Stimulated activated CD8-positive, alpha-beta memory T cell treated with anti-CD3 and anti-CD28 coated beads, Interleukin-15, amount 100 ng/mL, for 24 hours (primary cell): ENCODE results near the gene MRAS.
A peak's percentile ranks its signal among the peaks of the same experiment; 100 is the strongest.
"Not testable (repeated sequence)": the region's sequence is repeated elsewhere in the genome, so short reads cannot be mapped to it uniquely, and the experiment has no call there.

ENCODE experiments used
- DNase-seq: peaks from one replicate; pipeline ENCODE4 v3.0.0-alpha.2; 2020; ENCODE audit warnings: low read depth

Gene MRAS

DNA sequence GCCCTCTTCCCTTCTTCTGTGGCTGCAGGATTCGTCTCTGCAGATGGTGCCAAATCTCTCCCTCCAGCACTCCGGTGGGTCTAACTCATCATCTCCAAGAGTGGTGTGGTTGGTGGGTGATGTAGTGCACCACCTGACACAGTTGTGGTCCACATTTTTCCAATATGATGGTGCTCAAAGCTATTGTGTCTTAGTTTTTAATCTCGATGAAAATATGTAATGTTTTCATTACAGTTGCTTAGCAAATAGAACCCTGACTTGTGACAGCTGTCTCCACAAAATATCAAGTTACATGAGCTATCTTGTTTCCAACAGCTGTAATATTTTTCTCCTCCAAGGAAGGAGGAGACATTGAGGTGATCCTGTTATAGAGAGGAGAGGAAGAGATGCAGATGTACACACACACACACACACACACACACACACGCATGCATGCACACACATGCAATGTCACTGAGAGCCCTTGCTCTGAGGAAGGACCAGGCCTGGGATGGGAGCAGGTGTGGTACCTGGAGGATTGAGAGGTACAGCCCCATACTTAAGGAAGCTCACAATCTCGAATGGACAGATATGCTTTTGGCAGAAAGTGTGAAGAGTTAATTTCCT lies 70.3 kb downstream of the MRAS start:
- DNase-seq, result no peak

DNA sequence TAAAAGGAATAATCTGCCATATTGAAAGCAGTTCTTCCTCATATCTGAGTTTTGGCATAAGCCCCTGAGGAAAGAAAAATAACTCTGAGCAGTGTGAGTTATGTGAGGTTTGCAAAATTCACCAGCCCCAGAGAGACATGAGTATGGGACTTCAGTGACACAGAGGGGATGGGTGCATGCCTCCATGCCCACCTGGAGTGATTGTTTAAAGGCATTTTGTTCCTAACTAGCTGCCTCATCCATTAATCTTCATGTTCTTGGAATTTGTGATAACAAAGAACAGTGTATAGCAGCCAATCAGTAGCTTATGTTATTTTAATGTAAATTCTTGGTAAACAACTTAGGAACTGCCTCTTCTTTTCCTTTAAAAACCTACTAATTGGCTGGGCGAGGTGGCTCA lies 74.9 kb downstream of the MRAS start:
- DNase-seq, result no peak

DNA sequence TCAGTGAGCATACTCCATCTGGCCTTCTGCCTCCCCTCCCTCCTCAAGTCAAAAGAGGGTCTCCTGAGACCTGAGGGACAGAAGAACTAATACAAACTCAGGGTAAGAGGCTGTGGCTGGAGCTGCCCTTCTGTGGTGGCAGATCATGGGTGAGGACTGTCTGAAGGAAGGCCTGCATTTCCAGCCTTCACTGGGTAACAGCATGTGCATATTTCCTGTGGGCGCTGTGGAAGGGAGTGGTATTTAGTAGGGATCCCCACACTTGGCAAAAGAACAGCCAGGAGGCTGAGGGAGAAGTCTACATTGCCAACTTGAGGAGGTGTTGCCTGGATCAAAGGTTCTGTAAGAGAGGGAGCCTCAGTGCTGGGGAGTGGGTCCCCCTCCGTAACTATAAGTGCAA lies 75.9 kb downstream of the MRAS start:
- no peak for DNase-seq

DNA sequence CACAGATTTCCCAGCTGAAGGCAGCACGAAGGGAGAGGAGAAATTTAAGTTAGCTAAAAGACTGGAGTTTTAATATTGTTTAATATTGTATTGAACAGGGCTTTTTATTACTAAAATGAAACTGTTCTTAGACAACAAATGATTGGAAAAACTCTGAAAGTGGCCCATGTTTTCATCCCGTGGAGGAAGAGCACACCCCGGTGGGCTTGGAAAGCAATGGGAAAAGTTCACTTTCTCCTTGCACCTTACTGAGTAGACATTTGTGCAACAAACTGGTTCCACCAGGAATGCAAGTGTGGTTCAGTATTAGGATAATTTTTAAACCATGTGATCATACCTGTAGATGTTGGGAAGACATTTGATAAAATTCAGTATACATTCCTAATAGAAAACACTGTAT lies 77.8 kb downstream of the MRAS start:
- no peak for DNase-seq

DNA sequence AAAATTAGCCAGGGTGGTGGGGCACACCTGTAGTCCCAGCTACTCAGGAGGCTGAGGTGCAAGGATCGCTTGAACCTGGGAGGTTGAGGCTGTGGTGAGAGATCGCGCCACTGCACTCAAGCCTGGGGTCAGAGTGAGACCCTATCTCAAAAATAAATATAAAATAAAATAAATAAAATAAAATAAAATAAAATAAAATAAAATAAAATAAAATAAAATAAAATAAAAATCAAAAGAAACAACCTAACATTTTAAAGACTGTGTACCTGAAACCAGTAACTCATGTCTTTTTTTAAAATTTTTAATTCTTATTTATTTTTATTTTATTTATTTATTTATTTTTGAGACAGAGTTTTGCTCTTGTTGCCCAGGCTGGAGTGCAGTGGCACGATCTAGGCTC lies 78.4 kb downstream of the MRAS start:
- not testable (repeated sequence) for DNase-seq

DNA sequence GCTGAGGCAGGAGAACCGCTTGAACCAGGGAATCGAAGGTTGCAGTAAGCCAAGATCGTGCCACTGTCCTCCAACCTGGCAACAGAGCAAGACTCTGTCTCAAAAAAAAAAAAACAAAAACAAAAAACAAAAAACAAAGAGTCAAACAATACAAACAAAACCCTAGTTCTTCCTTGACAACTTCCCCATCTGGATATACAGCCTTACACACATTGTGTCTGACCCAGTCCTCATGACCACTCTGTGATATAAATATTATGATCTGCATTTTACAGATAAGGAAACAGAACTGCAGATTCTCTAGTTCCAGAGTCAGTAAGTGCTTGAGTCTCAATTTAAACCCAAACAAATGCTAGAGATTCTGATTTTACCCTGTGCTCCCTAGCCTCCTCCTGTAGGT lies 81.3 kb downstream of the MRAS start:
- no peak for DNase-seq

DNA sequence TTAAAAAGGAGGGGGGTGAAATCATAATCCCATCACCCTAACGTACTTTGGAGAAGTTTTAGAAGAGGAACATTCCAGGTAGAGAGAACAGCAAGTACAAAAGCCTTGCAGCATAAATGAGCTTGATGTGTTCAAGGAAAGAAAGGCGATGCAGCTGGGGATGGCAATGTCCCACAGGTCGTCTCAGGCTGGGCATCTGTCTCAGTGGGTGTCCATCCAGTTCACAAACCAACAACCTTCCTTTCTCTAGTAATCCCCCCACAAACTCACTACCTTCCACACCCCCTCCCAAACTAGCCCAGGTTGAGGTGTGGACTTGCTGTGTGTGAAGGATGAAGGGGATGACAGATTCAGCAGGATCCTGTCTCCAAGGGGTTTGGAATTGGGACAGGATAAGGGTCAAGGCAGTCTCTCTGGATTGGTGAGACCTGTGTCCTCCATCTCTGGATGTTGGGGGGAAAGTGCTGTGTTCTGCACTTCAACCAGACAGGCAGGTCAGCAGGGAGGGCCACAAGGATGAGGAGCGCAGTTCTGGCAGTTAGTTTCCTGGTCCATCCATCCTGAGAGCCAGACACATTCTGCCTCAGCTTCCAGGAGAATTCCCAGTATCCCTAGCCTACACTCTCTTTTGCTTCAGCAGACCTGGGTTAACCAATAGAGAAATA lies 84.3 kb downstream of the MRAS start:
- DNase-seq, result no peak

DNA sequence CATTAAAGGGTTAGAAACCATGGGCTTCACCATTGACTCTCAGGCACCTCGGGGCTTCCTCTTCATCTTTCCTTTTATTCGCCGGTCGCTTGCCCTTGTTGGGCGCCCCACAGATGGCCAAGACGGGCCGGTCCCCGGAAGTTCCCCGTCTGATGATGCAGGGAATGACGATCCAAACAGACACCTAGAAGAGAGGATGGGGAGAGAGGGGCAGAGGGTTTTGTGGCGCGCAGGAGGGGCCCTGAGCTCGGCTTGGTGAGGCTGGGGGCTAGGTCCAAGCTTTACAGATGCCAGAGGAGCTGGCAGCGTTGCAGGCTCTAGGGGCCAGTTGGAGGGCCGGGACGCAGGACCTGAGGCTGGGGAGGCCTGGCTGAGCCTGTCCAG lies 85.5 kb downstream of the MRAS start:
- no peak for DNase-seq

DNA sequence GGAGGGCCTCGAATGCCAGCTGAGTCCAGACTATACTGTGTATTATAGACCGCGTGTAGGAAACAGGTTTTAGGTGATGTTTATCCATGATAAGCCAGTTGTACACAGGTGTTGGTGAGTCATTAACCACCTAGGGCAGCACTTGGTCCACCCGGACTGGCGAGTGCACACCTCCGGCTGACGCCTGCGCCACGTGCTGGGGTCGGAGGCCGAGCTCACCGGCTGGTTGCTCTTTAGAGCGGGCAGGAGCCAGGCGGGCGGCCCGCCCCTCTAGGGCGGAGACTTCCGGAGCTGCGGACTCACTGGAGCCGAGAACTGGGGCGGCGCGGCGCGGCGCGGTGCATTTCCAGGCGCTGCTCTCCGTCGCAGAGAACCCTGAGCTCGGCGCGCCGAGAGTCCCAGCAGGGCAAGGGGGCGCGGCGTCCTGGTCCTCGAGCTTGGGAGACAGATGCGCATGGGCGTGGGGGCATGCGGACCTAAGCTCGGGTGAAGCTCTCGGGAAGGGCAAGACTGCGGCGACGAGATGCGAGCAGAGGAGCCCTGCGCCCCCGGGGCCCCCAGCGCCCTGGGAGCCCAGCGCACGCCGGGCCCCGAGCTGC lies 86.0 kb downstream of the MRAS start, which contains the start of gene ESYT3:
Gene ESYT3, plus strand, starts transcription at position 341 of the 599 bp plus-strand sequence. Its CDS starts 183 bp downstream, at position 524.
- DNase-seq, result peak; percentile 33

DNA sequence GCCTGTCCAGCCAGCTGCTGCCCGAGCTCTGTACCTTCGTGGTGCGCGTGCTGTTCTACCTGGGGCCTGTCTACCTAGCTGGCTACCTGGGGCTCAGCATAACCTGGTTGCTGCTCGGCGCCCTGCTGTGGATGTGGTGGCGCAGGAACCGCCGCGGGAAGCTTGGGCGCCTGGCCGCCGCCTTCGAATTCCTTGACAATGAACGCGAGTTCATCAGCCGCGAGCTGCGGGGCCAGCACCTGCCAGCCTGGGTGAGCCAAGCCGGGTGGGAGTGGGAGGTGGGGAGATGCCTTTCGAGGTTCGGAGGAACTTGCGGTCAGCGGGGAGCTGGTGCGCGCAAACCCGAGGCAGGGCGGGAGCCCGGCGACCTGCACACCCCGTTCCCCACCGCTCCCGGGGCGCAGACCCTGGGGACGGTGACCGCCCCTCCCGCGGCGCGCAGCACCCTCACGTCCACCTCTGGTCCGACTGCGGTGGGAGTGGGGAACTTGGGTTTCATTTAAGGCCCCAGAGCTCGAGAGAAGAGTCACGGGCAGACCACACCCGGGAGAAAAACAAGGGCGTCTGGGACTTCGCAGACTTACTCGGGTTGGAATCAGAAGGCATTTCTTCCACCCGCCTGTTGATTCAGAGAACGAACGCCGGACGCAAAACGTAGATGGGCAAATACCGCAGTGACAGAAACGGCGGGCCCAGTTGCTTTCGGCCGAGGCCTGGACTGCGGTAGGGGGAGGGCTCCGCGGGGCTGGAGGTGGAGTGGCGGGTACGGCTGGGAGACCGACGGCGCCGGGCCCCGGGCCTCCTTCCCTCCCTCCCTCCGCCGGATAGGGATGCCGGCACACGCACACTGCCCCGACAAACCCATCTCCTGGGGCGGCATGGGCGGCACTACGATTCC lies 86.7 kb downstream of the MRAS start:
- DNase-seq, result no peak

DNA sequence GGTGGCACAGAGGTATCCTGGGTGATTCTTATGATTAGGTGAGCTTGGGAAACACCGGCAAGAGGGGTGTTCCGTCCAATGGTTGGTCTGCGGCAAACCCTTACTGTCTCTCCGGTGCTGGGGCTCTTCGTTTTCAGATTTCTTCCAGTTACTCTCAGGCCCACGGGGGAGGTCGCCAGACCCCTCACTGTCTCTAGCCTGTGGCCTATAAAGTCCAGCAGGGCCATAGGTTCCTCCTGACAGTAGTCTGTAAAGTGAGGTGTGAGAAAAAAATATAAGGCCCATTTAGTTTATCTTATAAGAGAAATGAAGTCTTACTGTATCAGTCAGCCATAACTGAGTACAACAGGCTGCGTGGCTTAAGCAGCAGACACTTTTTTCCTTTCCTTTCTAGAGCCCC lies 87.5 kb downstream of the MRAS start:
- DNase-seq, result no peak

DNA sequence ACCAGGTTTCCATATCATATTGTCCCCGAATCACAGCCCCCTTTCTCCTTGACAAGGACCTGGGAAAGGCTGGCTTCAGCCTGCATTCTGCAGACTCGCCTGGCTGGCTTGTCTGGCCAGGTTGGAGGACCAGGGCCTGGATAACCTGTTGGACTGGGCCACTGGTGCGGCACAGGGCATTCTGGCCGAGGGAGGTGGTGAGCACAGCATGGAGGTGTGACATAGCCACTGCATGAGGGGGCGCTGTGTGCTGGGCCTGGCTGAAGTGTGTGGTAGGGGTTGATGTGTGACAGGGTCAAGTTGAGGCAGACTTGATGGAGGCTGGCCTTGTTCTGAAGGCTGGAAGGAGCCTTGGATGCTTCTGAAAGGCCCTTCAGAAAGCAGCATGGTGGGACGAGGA lies 88.9 kb downstream of the MRAS start:
- DNase-seq, result no peak

DNA sequence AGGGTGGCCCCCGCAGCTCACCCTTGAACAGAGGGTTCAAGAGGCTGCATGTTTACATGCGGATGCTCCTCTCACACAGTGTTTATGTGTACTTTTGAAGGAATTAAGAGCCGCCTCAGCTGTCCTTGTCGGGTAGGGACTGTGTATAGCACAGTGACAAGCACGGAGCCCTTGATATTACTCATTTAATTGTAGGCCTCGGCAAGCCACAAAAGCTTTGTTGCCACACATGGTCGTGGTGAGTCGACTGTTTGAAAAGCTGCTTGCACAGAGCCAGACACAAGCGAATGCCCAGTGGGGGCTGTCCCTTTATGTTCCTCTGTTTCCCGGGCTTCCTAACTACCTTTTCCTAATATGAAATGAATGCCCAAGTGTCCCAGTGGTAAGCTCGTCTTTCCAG lies 90.5 kb downstream of the MRAS start:
- DNase-seq, result no peak

DNA sequence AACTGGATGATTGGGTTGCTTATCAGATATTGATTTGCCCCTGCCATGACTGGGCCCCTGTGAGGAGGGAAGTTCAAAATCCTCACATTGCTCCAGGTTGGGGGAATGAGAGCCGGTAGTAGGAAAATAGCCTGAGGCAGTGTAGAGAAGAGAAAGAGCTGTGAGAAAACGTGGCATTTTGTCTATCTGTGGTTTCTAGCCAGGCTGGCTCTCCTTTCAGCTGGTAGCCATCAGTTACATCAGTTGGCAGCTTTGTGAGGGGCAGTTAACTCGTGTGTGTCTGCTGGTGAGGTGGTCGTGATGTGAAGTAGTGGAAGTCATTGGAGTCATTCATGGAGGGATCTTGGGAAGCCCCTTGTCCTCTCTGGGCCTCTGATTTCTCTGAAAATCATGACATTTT lies 91.3 kb downstream of the MRAS start:
- no peak for DNase-seq

DNA sequence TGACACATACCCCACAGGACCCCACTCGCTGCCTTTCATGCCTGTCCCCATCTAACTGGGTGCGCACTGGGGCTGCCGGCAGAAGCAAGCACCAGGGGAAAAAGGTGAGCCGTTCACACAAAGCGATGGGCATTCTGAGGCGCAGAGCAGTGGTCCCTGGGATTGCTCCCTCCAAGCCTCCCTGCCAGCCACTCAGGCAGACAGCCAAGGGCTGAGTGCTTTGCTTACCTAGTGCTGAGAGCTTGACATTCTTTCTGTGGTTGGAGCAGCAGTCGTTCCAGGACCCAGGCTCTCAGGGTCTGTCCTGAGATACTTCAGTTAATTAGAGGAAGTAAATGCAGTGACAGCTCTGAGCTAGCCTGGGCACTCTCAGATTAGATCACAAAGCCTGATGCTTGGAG lies 91.7 kb downstream of the MRAS start:
- no peak for DNase-seq

DNA sequence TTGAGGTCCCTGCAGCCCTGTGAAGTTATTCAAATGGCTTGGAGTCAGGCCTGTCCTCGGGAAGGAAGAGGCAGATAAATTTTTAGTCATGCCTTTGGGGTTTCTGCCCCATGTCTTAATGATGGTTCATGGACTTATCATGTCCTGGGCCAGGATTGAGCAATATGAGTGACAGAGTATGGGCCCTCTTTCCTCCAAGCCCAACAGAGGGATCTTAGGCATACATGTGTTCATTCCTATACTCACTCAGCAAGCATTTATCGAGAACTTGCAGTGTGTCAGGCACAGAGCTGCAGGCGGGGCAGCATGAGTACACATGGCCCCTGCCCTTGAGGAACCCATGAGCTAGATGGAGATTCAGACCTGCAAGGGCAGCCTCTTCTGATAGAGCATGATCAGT lies 92.2 kb downstream of the MRAS start:
- DNase-seq, result no peak

DNA sequence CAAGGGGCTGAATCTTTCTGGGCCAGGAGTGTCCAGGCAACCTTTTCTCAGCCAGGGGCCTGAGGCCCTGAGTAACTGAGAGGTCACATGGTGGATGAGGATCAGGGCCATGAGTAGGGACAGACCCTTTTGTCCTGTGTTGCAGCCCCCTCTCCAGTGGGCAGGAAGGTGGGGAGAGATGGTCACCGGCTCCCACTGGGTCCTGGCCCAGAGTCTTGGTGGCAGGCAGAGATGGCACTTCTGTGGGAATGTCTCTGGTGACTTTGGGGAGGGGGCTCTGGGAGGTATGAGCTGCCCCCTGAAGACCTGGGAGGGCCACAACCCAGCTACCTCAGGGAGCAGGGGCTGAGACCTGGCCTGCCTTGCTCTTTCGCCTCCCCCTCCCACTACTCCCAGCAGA lies 92.9 kb downstream of the MRAS start:
- DNase-seq, result no peak

DNA sequence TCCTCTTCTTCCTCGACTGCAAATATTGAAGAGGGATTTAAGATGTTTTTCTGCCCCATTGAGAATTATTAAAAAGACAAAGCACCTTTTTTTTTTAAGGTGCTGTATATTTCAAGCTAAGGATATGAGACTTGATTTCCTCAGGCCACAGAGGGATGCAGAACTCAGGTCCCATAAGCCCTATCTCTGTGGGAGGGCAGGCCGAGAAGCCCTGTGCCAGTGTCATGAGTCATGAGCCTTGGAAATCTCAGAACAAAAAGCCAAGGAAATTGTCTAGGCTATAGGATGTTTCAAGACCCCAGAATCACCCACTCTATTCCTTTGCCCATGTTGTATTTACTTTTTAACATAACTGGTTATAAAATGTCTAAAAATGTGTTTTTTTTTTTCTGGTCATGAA lies 93.4 kb downstream of the MRAS start:
- DNase-seq, result no peak

DNA sequence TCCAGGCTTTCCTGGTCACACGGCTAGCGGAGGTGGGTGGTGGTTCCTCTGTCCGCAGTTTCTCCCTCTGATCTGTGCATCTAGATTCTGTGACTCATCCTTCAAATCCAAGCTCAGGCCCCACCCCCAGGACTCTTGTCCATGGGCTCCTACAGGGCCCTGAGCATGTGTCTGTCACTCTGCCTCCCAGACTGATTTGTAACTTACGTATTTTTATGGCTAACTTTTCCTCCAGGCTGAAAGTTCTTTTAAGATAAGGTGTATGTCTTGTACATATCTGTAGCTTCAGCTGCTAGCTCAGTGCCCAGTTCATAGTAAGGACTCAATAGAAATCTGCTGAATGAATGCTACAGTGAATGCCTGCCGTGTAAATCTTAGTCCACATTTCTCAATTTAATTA lies 94.1 kb downstream of the MRAS start:
- no peak for DNase-seq

DNA sequence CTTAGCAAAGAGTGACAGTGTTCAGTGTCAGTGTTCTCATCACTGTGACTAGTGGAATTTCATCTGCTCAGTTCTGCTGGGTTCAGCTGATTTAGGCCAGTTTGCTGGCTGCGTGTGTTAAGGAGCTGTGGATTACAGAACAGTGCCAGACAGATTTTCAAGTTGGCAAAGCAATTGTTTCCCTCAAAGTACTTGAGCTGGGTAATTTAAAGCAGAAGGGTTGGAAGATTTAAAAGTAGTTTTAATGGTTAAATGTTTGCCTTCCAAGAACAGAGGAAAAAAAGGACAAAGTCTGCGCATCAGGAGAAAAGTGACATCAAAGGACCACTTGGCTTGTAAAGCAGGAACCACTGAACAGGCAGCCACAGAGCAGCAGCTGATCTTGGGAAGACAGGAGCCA lies 94.7 kb downstream of the MRAS start:
- DNase-seq, result no peak

DNA sequence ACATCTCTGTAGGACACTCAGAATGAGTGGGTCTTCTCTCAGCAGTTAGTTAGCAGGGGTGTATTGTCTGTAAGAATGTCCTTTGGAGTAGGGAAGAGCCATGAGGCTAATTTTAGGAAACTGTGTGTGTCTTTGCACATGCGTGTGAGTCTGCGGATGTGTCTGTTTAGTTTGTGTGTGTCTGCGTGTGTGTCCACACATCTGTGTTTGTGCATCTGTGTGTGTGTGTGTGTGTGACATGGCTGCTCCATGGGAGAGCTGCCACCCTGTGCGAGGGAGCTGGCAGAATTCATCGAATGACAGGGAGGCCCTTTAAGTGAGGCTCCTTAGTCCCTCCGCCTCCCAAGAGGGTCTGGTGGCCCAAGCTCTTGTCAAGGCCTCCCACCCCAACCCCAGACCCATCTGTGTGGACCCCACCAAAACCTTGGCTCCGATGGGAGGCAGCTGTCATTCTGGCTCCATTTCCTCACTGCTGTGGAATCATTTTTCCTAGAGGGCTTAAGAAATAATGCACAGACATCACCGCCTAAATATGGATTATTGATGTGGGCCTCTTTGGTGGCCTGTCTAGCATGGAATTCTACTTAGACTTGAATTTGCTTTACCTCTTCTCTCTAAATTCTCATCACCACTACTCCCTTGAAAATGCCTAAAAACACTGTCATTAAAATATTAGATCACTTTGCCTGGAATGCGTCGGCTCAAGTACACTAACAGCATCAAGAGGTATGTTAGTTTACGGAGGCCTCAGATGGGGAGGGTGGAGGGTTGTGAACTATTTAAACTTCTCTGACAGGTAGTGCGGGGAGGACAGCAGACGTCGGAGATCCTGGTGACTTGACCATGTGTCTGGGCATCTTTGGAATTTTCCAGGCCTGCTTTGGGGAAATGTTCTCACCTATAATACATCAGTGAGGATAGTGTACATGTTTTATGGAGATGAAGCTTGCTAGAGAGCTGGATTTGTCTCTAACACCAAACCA lies 95.4 kb downstream of the MRAS start:
- no peak for DNase-seq

DNA sequence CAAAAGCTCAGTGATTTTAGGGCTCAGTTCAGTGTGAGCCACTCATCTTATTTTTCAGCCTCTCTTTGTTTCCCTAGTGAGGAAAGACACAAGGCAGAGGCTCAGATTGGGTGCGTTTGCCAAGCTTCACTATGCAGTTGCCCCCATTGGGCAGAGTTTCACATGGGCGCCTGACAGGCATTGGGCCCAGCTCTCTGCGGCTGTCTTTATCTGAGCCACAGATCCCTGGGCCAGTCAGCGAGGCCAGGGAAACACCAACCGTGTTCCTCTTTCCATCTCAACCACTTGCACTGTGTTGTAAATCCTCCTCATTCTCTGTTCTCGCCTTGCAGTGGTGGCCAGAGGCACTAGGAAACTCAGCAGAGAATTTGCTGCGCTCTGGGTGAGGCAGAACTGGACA lies 96.9 kb downstream of the MRAS start:
- no peak for DNase-seq
